SK-N-SH treated with all-trans-retinoic acid at 6 μM for 48 hours (cell line): Measurements from ENCODE around the gene OS9.
"Not testable (repeated sequence)": the region's sequence is repeated elsewhere in the genome, so short reads cannot be mapped to it uniquely, and the experiment has no call there.

Experiments used
- RARB ChIP-seq: fragments of 250-450 bp; sonication (Bioruptor Pico); IDR thresholded peaks from 2 replicates; pipeline ENCODE4 v1.8.0; 2021; ENCODE audit warnings: mild to moderate bottlenecking, moderate library complexity
- ZNF70 ChIP-seq: fragments of 450-650 bp; formaldehyde crosslinking; IDR thresholded peaks from 2 replicates; pipeline ENCODE4 v1.5.0; 2020; ENCODE audit warnings: mild to moderate bottlenecking, moderate library complexity

DNA sequence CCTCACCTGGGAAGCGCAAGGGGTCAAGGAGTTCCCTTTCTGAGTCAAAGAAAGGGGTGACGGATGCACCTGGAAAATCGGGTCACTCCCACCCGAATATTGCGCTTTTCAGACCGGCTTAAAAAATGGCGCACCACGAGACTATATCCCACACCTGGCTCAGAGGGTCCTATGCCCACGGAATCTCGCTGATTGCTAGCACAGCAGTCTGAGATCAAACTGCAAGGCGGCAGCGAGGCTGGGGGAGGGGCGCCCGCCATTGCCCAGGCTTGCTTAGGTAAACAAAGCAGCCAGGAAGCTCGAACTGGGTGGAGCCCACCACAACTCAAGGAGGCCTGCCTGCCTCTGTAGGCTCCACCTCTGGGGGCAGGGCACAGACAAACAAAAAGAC, 47.3 kb upstream of the OS9 start:
- not testable (repeated sequence) for TF ChIP-seq RARB; ZNF70 (CRISPR knock-in tag)
